ENCODE results near the gene AP5S1. TPM values are rescaled to one million over a fixed set of nuclear protein-coding genes. Genes with fewer than 3 reads are reported as not detected.

Gene AP5S1
- total RNA-seq, 2 donors from 2014 or later, result 11.7 to 20.2 TPM

GRCh38 chr20:3867802-3868201 lies 47.5 kb downstream of the AP5S1 start:
- Histone ChIP-seq H3K36me3 (peaks cover 28% of the 10 kb centered on the region), H3K27me3 (no peaks in the 10 kb centered on the region), H3K9me3 (no peaks in the 10 kb centered on the region), H3K27ac (no peak overlapping the region), H3K4me1 (no peaks in the 10 kb centered on the region), H3K4me3 (no peak overlapping the region), H3K9ac (ENCODE audit: low read depth in 2 of 2, low read length in 2 of 2) (no peak overlapping the region)
- no peak for DNase-seq
- TF ChIP-seq CTCF (IDR thresholded peaks at IDR 0.05), result no peak
- intact Hi-C loops (cut with DNase I), result no loop called here

GRCh38 chr20:3869839-3870634 lies 49.7 kb downstream of the AP5S1 start:
- DNase-seq, result no peak
- H3K9me3 ChIP-seq, result no peaks in the 10 kb centered on the region
- intact Hi-C loops (cut with DNase I), result no loop called here
- no peak overlapping the region for H3K27ac ChIP-seq
- peaks cover 8% of the 10 kb centered on the region for H3K36me3 ChIP-seq
- H3K27me3 ChIP-seq, result no peaks in the 10 kb centered on the region
- no peaks in the 10 kb centered on the region for H3K4me1 ChIP-seq
- H3K9ac ChIP-seq (ENCODE audit: low read depth in 2 of 2, low read length in 2 of 2), result no peak overlapping the region
- no peak for TF ChIP-seq CTCF (IDR thresholded peaks at IDR 0.05)
- no peak overlapping the region for H3K4me3 ChIP-seq

GRCh38 chr20:3871550-3872265 lies 51.4 kb downstream of the AP5S1 start:
- Histone ChIP-seq H3K36me3 (no peaks in the 10 kb centered on the region), H3K4me1 (no peaks in the 10 kb centered on the region), H3K9ac (ENCODE audit: low read depth in 2 of 2, low read length in 2 of 2) (no peak overlapping the region), H3K9me3 (no peaks in the 10 kb centered on the region), H3K27ac (no peak overlapping the region), H3K27me3 (no peaks in the 10 kb centered on the region), H3K4me3 (no peak overlapping the region)
- no peak for DNase-seq
- TF ChIP-seq CTCF (IDR thresholded peaks at IDR 0.05), result no peak
- intact Hi-C loops (cut with DNase I), result no loop called here

GRCh38 chr20:3873507-3873906 lies 53.2 kb downstream of the AP5S1 start:
- Histone ChIP-seq H3K27me3 (no peaks in the 10 kb centered on the region), H3K4me1 (no peaks in the 10 kb centered on the region), H3K9me3 (no peaks in the 10 kb centered on the region), H3K9ac (ENCODE audit: low read depth in 2 of 2, low read length in 2 of 2) (no peak overlapping the region), H3K4me3 (no peak overlapping the region), H3K27ac (no peak overlapping the region), H3K36me3 (no peaks in the 10 kb centered on the region)
- intact Hi-C loops (cut with DNase I), result no loop called here
- TF ChIP-seq CTCF (IDR thresholded peaks at IDR 0.05), result no peak
- no peak for DNase-seq

GRCh38 chr20:3874194-3874844 lies 54.0 kb downstream of the AP5S1 start:
- Histone ChIP-seq H3K27ac (no peak overlapping the region), H3K4me3 (no peak overlapping the region), H3K4me1 (no peaks in the 10 kb centered on the region), H3K27me3 (no peaks in the 10 kb centered on the region), H3K36me3 (no peaks in the 10 kb centered on the region), H3K9ac (ENCODE audit: low read depth in 2 of 2, low read length in 2 of 2) (no peak overlapping the region), H3K9me3 (no peaks in the 10 kb centered on the region)
- no peak for DNase-seq
- intact Hi-C loops (cut with DNase I), result no loop called here
- no peak for TF ChIP-seq CTCF (IDR thresholded peaks at IDR 0.05)

Data from colonic mucosa (tissue), 4 donors.